HEK293 (cell line): ENCODE results near the gene ABCB9.

ENCODE experiments used
- CTCF ChIA-PET: fragments of 350-600 bp; formaldehyde crosslinking; extraction: SDS; loops from one replicate; lab custom pipeline; 2021; ENCODE audit warnings: antibody characterized with exemption; lab: Yijun Ruan, JAX
- POLR2A ChIA-PET: fragments of 300-600 bp; formaldehyde crosslinking; extraction: SDS; loops from one replicate; lab custom pipeline; 2020; ENCODE audit warnings: antibody characterized with exemption, inconsistent platforms; lab: Yijun Ruan, JAX
- H3K27ac ChIP-seq: fragments of 200-500 bp; sonication (Bioruptor generic); 2 replicates; pipeline ENCODE4 v1.5.1; 2014; ENCODE audit warnings: low read depth, low read length, control low read depth, inconsistent platforms; ENCODE audit errors: extremely low read depth
- H3K36me3 ChIP-seq, 2 experiments: fragments of 200-500 bp in 1 of 2; sonication (Bioruptor generic) in 1 of 2; 1 replicate in 1 of 2; 2 replicates in 1 of 2; pipeline ENCODE4 v1.5.1; 2014 to 2017; ENCODE audit warnings: inconsistent platforms in 2 of 2, low read length in 2 of 2; ENCODE audit not compliant: control insufficient read depth in 2 of 2, insufficient read depth in 1 of 2
- H3K4me1 ChIP-seq: fragments of 200-500 bp; sonication (Bioruptor generic); 2 replicates; pipeline ENCODE4 v1.5.1; 2014; ENCODE audit warnings: mild to moderate bottlenecking, low read length, inconsistent platforms; ENCODE audit not compliant: control insufficient read depth, insufficient read depth
- H3K4me3 ChIP-seq: 2 replicates; pipeline ENCODE4 v1.5.1; 2011; ENCODE audit warnings: low read depth, mild to moderate bottlenecking, control low read depth, low read length, moderate library complexity
- H3K9me3 ChIP-seq: fragments of 200-500 bp; sonication (Bioruptor generic); 2 replicates; pipeline ENCODE4 v1.5.1; 2014; ENCODE audit warnings: low read depth, low read length, inconsistent platforms; ENCODE audit not compliant: control insufficient read depth, insufficient read depth
- BCL6B ChIP-seq: fragments of 450-650 bp; formaldehyde crosslinking; IDR thresholded peaks from 2 replicates; pipeline ENCODE4 v1.5.1; 2017; ENCODE audit warnings: missing biosample characterization, missing genetic modification characterization
- FEZF1 ChIP-seq: fragments of 450-650 bp; formaldehyde crosslinking; IDR thresholded peaks from 2 replicates; pipeline ENCODE4 v1.5.1; 2016; ENCODE audit warnings: missing biosample characterization, missing genetic modification characterization
- HOXC10 ChIP-seq: sonication (generic); formaldehyde crosslinking; IDR thresholded peaks from 2 replicates; pipeline ENCODE4 v1.8.1; 2023; ENCODE audit warnings: mild to moderate bottlenecking, missing genetic modification reagents
- ZBTB21 ChIP-seq: fragments of 450-650 bp; formaldehyde crosslinking; IDR thresholded peaks from 2 replicates; pipeline ENCODE4 v1.5.1; 2017; ENCODE audit warnings: missing biosample characterization, missing genetic modification characterization
- ZBTB26 ChIP-seq: fragments of 450-650 bp; formaldehyde crosslinking; optimal IDR thresholded peaks from 2 replicates; pipeline ENCODE3; 2016; ENCODE audit warnings: missing biosample characterization, mild to moderate bottlenecking, missing genetic modification characterization
- ZNF132 ChIP-seq: fragments of 450-650 bp; formaldehyde crosslinking; IDR thresholded peaks from 2 replicates; pipeline ENCODE4 v1.5.1; 2017; ENCODE audit warnings: missing biosample characterization, missing genetic modification characterization, borderline replicate concordance
- ZNF146 ChIP-seq: fragments of 450-650 bp; formaldehyde crosslinking; IDR thresholded peaks from 2 replicates; pipeline ENCODE4 v1.5.1; 2016; ENCODE audit warnings: missing biosample characterization, missing genetic modification characterization
- ZNF18 ChIP-seq: fragments of 450-650 bp; formaldehyde crosslinking; IDR thresholded peaks from 2 replicates; pipeline ENCODE4 v1.5.1; 2016; ENCODE audit warnings: missing biosample characterization, missing genetic modification characterization
- ZNF214 ChIP-seq: fragments of 450-650 bp; formaldehyde crosslinking; IDR thresholded peaks from 2 replicates; pipeline ENCODE4 v1.5.1; 2017; ENCODE audit warnings: missing biosample characterization, mild to moderate bottlenecking, missing genetic modification characterization, borderline replicate concordance
- ZNF292 ChIP-seq: fragments of 450-650 bp; formaldehyde crosslinking; IDR thresholded peaks from 2 replicates; pipeline ENCODE4 v1.5.1; 2016; ENCODE audit warnings: low read depth, missing biosample characterization, missing genetic modification characterization, borderline replicate concordance
- ZNF426 ChIP-seq: fragments of 450-650 bp; formaldehyde crosslinking; IDR thresholded peaks from 2 replicates; pipeline ENCODE4 v1.5.1; 2017; ENCODE audit warnings: missing biosample characterization, missing genetic modification characterization, mild to moderate bottlenecking, inconsistent platforms, moderate library complexity
- ZNF514 ChIP-seq: fragments of 450-650 bp; formaldehyde crosslinking; IDR thresholded peaks from 2 replicates; pipeline ENCODE4 v1.5.1; 2016; ENCODE audit warnings: missing biosample characterization, missing genetic modification characterization
- ZNF530 ChIP-seq: fragments of 450-650 bp; formaldehyde crosslinking; IDR thresholded peaks from 2 replicates; pipeline ENCODE4 v1.5.1; 2016; ENCODE audit warnings: low read depth, missing biosample characterization, missing genetic modification characterization
- ZNF585B ChIP-seq: fragments of 450-650 bp; formaldehyde crosslinking; IDR thresholded peaks from 2 replicates; pipeline ENCODE4 v1.5.1; 2016; ENCODE audit warnings: missing biosample characterization, missing genetic modification characterization
- TF ChIP-seq, protein P1 (sequence below): fragments of 450-650 bp; formaldehyde crosslinking; IDR thresholded peaks from 2 replicates; pipeline ENCODE4 v1.5.1; 2016; ENCODE audit warnings: missing biosample characterization, missing genetic modification characterization
- TF ChIP-seq, protein P2 (sequence below): fragments of 450-650 bp; formaldehyde crosslinking; IDR thresholded peaks from 2 replicates; pipeline ENCODE4 v1.5.1; 2017; ENCODE audit warnings: missing biosample characterization, missing genetic modification characterization
- TF ChIP-seq, protein P3 (sequence below): fragments of 450-650 bp; formaldehyde crosslinking; IDR thresholded peaks from 2 replicates; pipeline ENCODE4 v1.5.1; 2017; ENCODE audit warnings: missing biosample characterization, missing genetic modification characterization

Gene ABCB9

GRCh38 chr12:122934722-122935121 is 31.5 kb downstream of the ABCB9 start:
- H3K4me1 ChIP-seq = no peaks in the 10 kb centered on the region
- H3K36me3 ChIP-seq = peaks cover 0 to 22% of the 10 kb centered on the region in 2 experiments; a peak in 2 of 3 replicates
- ChIA-PET POLR2A (interaction anchor here (0.7 kb wide), 1 partner anchor 11 kb away, joined by 3 read pairs; no protein-coding TSS in a partner anchor), CTCF (no interaction called here)
- H3K9me3 ChIP-seq = no peaks in the 10 kb centered on the region
- TF ChIP-seq, protein P1, sequence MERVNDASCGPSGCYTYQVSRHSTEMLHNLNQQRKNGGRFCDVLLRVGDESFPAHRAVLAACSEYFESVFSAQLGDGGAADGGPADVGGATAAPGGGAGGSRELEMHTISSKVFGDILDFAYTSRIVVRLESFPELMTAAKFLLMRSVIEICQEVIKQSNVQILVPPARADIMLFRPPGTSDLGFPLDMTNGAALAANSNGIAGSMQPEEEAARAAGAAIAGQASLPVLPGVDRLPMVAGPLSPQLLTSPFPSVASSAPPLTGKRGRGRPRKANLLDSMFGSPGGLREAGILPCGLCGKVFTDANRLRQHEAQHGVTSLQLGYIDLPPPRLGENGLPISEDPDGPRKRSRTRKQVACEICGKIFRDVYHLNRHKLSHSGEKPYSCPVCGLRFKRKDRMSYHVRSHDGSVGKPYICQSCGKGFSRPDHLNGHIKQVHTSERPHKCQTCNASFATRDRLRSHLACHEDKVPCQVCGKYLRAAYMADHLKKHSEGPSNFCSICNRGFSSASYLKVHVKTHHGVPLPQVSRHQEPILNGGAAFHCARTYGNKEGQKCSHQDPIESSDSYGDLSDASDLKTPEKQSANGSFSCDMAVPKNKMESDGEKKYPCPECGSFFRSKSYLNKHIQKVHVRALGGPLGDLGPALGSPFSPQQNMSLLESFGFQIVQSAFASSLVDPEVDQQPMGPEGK = no peak
- peak; percentile 91 for TF ChIP-seq ZNF146 (tag by site-specific recombination)
- H3K4me3 ChIP-seq = no peak overlapping the region
- H3K27ac ChIP-seq = no peak overlapping the region

GRCh38 chr12:122932207-122932606 is 34.1 kb downstream of the ABCB9 start:
- H3K9me3 ChIP-seq = no peaks in the 10 kb centered on the region
- POLR2A ChIA-PET = no interaction called here
- no peak for TF ChIP-seq ZNF426 (tag by site-specific recombination)
- no peak for TF ChIP-seq ZBTB26 (tag by site-specific recombination)
- TF ChIP-seq ZNF530 = no peak
- TF ChIP-seq ZNF514 (tag by site-specific recombination) = no peak
- TF ChIP-seq, protein P2, sequence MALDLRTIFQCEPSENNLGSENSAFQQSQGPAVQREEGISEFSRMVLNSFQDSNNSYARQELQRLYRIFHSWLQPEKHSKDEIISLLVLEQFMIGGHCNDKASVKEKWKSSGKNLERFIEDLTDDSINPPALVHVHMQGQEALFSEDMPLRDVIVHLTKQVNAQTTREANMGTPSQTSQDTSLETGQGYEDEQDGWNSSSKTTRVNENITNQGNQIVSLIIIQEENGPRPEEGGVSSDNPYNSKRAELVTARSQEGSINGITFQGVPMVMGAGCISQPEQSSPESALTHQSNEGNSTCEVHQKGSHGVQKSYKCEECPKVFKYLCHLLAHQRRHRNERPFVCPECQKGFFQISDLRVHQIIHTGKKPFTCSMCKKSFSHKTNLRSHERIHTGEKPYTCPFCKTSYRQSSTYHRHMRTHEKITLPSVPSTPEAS = no peak
- TF ChIP-seq FEZF1 = no peak
- no peak for TF ChIP-seq ZNF292 (tag by site-specific recombination)
- TF ChIP-seq, protein P3, sequence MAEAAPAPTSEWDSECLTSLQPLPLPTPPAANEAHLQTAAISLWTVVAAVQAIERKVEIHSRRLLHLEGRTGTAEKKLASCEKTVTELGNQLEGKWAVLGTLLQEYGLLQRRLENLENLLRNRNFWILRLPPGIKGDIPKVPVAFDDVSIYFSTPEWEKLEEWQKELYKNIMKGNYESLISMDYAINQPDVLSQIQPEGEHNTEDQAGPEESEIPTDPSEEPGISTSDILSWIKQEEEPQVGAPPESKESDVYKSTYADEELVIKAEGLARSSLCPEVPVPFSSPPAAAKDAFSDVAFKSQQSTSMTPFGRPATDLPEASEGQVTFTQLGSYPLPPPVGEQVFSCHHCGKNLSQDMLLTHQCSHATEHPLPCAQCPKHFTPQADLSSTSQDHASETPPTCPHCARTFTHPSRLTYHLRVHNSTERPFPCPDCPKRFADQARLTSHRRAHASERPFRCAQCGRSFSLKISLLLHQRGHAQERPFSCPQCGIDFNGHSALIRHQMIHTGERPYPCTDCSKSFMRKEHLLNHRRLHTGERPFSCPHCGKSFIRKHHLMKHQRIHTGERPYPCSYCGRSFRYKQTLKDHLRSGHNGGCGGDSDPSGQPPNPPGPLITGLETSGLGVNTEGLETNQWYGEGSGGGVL (tag by site-specific recombination) = no peak
- TF ChIP-seq HOXC10 (CRISPR knock-in tag) = no peak
- TF ChIP-seq ZNF214 (tag by site-specific recombination) = no peak
- TF ChIP-seq ZNF585B (tag by site-specific recombination) = no peak
- no peak for TF ChIP-seq BCL6B (tag by site-specific recombination)
- TF ChIP-seq ZBTB21 (tag by site-specific recombination) = no peak
- no peak for TF ChIP-seq ZNF132 (tag by site-specific recombination)
- no peak for TF ChIP-seq ZNF18 (tag by site-specific recombination)
- H3K4me1 ChIP-seq = no peaks in the 10 kb centered on the region
- H3K36me3 ChIP-seq = peaks cover 0 to 13% of the 10 kb centered on the region in 2 experiments; a peak in 2 of 3 replicates
- H3K27ac ChIP-seq = no peak overlapping the region
- CTCF ChIA-PET = interaction anchor here (1.3 kb wide), 1 partner anchor 56 kb away, joined by 3 read pairs; no protein-coding TSS in a partner anchor
- H3K4me3 ChIP-seq = no peak overlapping the region
